Lower lobe of right lung (tissue), 2 donors: ENCODE data around the gene REXO4. TPM values are rescaled to one million over a fixed set of nuclear protein-coding genes. Genes with fewer than 3 reads are reported as not detected.
A peak's percentile ranks its signal among the peaks of the same experiment; 100 is the strongest.

Experiments used
- ATAC-seq, 2 donors: fragments of 200-7000 bp; cut with Tn5 transposase; one replicate each; pipeline ENCODE4 v1.9.1; 2020 to 2022; ENCODE audit warnings: mild to moderate bottlenecking in 2 of 2, moderate library complexity in 2 of 2
- DNase-seq: peaks from one replicate; pipeline ENCODE4 v3.0.0-alpha.2; 2020
- H3K27ac ChIP-seq: fragments of 200-600 bp; one replicate; pipeline ENCODE4 v1.8.0; 2022
- H3K27me3 ChIP-seq: fragments of 200-600 bp; one replicate; pipeline ENCODE4 v1.8.0; 2022; ENCODE audit warnings: low read depth
- H3K36me3 ChIP-seq: fragments of 200-600 bp; one replicate; pipeline ENCODE4 v1.8.0; 2022; ENCODE audit warnings: mild to moderate bottlenecking
- H3K4me1 ChIP-seq: fragments of 200-600 bp; one replicate; pipeline ENCODE4 v1.8.0; 2022
- H3K4me3 ChIP-seq: fragments of 200-600 bp; one replicate; pipeline ENCODE4 v1.8.0; 2022; ENCODE audit warnings: mild to moderate bottlenecking
- H3K9me3 ChIP-seq: fragments of 200-600 bp; one replicate; pipeline ENCODE4 v1.8.0; 2022
- intact Hi-C: fragments of 100-400 bp; cut with DNase I; formaldehyde crosslinking; loops from one replicate; pipeline ENCODE4 v1.11.0; 2022
- total RNA-seq: library from RNA; stranded (reverse); fragmentation: NEBNext Ultra II Directional; extraction: Animal tissue kit (Norgen Biotek cat#: 25700); gene quantifications from one replicate; pipeline ENCODE4 v1.2.1, GENCODE V29; 2021
- TF ChIP-seq, protein P1 (sequence below): fragments of 200-600 bp; IDR thresholded peaks from one replicate; pipeline ENCODE4 v1.8.0; 2022; ENCODE audit warnings: antibody characterized with exemption, mild to moderate bottlenecking
- donor health status: DM: no; HTN: yes; CAD: no; lungs with severe emphysema.

The REXO4 gene
- total RNA-seq, 1 donor from 2014 or later = 20.9 TPM

DNA sequence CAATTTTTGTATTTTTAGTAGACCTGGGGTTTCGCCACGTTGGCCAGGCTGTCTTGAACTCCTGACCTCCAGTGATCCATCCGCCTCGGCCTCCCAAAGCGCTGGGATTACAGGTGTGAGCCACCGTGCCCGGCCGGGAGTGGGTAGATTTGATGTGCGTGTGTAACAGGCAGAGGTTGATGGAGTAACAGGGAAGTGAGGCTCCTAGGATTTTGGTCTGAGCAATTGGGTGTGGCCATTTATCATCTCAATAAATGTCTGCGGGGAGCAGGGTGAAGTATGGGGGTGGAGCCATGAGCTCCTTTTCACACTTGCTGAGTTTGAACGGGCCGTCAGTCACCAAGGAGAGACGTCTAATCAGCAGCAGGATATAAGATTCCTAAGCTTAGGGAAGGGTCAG lies 1.2 kb upstream of the REXO4 start:
- Histone ChIP-seq H3K9me3 (no peaks in the 10 kb centered on the region), H3K4me1 (peaks cover 25% of the 10 kb centered on the region), H3K36me3 (peaks cover 20% of the 10 kb centered on the region), H3K27ac (no peak overlapping the region), H3K4me3 (no peak overlapping the region), H3K27me3 (no peaks in the 10 kb centered on the region)
- TF ChIP-seq, protein P1, sequence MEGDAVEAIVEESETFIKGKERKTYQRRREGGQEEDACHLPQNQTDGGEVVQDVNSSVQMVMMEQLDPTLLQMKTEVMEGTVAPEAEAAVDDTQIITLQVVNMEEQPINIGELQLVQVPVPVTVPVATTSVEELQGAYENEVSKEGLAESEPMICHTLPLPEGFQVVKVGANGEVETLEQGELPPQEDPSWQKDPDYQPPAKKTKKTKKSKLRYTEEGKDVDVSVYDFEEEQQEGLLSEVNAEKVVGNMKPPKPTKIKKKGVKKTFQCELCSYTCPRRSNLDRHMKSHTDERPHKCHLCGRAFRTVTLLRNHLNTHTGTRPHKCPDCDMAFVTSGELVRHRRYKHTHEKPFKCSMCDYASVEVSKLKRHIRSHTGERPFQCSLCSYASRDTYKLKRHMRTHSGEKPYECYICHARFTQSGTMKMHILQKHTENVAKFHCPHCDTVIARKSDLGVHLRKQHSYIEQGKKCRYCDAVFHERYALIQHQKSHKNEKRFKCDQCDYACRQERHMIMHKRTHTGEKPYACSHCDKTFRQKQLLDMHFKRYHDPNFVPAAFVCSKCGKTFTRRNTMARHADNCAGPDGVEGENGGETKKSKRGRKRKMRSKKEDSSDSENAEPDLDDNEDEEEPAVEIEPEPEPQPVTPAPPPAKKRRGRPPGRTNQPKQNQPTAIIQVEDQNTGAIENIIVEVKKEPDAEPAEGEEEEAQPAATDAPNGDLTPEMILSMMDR = no peak
- ATAC-seq (no peak), DNase-seq (no peak)
- intact Hi-C loops = no loop called here

- Histone ChIP-seq H3K27ac (no peak overlapping the region), H3K9me3 (no peaks in the 10 kb centered on the region), H3K36me3 (peaks cover 59% of the 10 kb centered on the region), H3K4me1 (peaks cover 25% of the 10 kb centered on the region), H3K27me3 (no peaks in the 10 kb centered on the region), H3K4me3 (no peak overlapping the region)
- TF ChIP-seq, protein P1 = no peak
- intact Hi-C loops = no loop called here
- no peak for DNase-seq
- no peak for ATAC-seq
Observed at GRCh38 chr9:133415170-133415569, 2.6 kb downstream of the REXO4 start.

- Histone ChIP-seq H3K27ac (no peak overlapping the region), H3K27me3 (no peaks in the 10 kb centered on the region), H3K4me3 (no peak overlapping the region), H3K4me1 (no peaks in the 10 kb centered on the region), H3K36me3 (peaks cover 86% of the 10 kb centered on the region), H3K9me3 (no peaks in the 10 kb centered on the region)
- TF ChIP-seq, protein P1 = no peak
- ATAC-seq (no peak), DNase-seq (no peak)
- intact Hi-C loops = no loop called here
Observed at GRCh38 chr9:133408042-133408441, 9.8 kb downstream of the REXO4 start.

- DNase-seq (peak; percentile 85), ATAC-seq (peak; percentile 87 to 90)
- intact Hi-C loops = no loop called here
- no peaks in the 10 kb centered on the region for H3K9me3 ChIP-seq
- H3K4me3 ChIP-seq = no peak overlapping the region
- H3K4me1 ChIP-seq = no peaks in the 10 kb centered on the region
- H3K36me3 ChIP-seq = peaks cover 73% of the 10 kb centered on the region
- H3K27me3 ChIP-seq = no peaks in the 10 kb centered on the region
- TF ChIP-seq, protein P1 = peak; percentile 93
- H3K27ac ChIP-seq = no peak overlapping the region
Observed at GRCh38 chr9:133406480-133407307, 11.1 kb downstream of the REXO4 start.

- TF ChIP-seq, protein P1 = no peak
- no peak for ATAC-seq
- no peaks in the 10 kb centered on the region for H3K4me1 ChIP-seq
- H3K27ac ChIP-seq = no peak overlapping the region
- intact Hi-C loops = no loop called here
- H3K4me3 ChIP-seq = no peak overlapping the region
- H3K36me3 ChIP-seq = peaks cover 64% of the 10 kb centered on the region
- DNase-seq = no peak
- no peaks in the 10 kb centered on the region for H3K27me3 ChIP-seq
- H3K9me3 ChIP-seq = no peaks in the 10 kb centered on the region
Observed at GRCh38 chr9:133405508-133406438, 12.0 kb downstream of the REXO4 start.
